GM23248 (cell line): ENCODE measurements around the gene AGPAT3.

Experiments used
- EZH2 ChIP-seq: fragments of 200-600 bp; sonication (generic); IDR thresholded peaks from 2 replicates; pipeline ENCODE4 v1.6.1; 2018; ENCODE audit warnings: antibody characterized with exemption, mild to moderate bottlenecking; ENCODE audit not compliant: insufficient read depth, poor library complexity, severe bottlenecking
- EZH2phosphoT487 ChIP-seq: fragments of 200-600 bp; sonication (generic); IDR thresholded peaks from 2 replicates; pipeline ENCODE4 v1.6.1; 2018; ENCODE audit warnings: antibody characterized with exemption, moderate library complexity, mild to moderate bottlenecking, low read depth; ENCODE audit not compliant: insufficient read depth

DNA sequence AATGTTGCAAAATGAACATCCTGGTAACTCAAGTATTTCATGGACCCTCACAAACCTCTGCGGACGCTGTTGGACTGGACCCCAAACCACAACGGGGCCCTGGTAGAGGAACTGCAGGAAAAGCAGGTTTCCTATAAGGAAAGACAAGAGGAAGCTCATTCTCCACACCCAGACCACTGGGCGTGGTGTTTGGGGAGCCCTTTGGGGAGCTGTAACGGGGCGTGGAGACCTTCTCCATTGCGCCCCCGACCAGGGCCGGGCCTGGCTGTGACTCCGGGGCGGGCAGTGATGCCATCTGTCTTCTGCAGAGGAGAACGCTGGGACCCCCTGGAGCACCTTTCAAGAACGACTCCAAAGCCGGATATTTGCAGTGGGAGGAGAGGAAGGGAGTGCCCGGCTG is 30.0 kb upstream of the AGPAT3 start:
- TF ChIP-seq EZH2phosphoT487 = no peak
- TF ChIP-seq EZH2 = no peak
